ENCODE data around the gene FBXL14.

The FBXL14 gene

DNA sequence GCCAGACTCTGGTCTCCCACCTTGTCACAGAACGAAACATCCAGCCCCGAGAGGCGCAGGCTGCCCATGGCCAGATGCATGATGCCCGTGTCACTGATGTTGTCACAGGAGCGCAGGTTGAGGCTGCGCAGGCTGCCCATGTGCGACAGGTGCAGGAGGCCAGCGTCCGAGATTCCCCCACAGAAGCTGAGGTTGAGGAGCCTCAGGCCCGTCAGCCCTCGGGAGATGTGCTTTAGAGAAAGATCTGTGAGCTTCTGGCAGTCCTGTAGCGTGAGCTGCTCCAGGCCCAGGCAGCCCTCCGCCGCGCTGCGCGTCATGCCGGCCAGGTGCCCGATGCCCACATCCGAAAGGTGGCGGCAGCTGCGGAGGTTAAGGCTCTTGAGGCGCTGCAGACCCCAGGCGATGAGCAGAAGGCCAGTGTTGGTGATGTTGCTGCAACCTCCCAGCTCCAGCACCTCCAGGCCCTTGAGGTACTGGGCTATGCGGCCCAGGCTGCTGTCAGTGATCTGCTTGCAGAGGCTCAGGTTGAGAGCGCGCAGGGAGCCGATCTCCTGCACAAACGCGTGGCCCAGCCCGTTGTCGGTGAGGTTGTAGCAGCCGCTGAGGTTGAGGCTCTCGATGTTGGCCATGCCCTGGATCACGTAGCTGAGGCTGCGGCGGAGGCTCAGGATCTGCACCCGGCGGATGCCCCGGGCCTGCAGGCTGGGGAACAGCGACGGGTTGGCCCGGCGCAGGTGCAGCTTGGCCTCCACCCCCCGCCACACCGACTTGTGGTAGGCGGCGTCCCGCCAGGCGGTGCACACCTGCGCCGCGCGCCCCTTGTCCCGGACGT, 991 bp downstream of the FBXL14 start:
- peak; percentile 47 to 70 (median 64) for DNase-seq

DNA sequence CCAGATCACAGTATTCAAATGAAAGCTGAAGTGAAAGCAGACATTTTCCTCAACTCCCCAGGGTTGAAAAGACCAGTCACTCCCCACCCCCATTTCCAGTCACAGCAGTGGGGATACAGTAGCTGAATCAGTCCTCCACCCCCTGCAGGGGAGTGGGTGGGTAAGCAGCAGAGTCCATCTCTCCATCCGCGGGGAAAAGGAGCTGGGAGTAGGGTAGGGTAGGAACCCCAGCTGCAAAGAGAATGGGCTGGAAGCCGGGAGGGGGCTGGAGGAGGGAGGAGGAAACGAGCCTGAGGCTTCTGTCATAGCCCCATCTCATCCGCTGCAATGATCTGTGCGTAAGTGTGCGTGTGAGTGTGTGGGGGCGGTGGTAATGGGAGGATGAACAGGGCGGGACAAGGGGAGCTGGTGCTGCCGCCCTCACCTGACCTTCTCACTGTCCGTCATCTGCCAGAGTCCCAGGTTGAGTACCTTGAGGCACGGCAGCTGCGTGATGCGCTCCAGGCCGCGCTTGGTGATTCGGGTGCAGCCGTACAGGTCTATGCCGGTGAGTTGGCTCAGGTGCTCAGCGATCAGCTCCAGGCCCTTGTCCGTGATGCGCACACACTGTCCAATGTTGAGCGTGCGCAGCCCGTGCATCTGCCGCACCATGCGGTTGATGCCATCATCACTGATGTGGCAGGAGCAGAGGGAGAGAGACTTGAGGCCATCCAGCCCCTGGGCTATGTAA, 1.8 kb downstream of the FBXL14 start:
- DNase-seq: peak; percentile 23 to 66 (median 56)

DNA sequence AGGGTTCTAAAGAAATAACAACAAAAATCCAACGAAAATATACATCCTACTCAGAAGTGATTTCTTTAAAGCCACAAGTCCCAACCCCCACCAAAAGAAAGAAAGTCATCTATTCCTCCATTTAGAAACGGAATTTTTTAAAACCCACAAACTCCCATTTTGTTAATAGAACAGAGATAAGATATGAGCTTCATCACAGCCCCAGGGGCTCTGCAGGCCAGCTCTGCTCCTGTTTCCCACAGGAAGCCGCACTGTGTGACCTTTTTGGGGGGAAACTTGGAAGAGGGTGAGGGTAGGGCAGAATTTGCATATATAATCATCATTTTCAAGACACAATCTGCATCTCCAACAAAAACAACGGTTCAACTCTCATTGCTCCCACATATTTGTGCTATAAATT, 2.8 kb downstream of the FBXL14 start:
- DNase-seq: no peak

DNA sequence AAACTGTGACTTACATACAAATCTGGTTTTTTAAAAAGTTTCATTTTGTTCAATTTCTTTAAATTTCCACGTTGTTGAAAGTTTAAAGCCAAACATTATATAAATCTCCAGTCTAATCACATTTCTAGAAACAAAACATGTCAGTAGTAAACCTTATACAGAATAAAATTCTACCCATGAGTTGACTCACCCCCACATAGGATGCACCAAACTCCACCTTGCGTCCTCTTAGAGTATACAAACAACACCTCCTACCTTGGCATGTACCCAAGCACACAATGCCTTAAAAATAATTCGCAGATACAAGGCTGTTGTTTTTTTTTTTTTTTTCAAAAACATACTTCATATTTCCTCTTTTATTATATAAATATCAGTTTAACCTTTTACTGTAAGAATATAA, 3.3 kb downstream of the FBXL14 start:
- peak in 5 of 6 experiments; percentile 5 to 53 (median 30) for DNase-seq

DNA sequence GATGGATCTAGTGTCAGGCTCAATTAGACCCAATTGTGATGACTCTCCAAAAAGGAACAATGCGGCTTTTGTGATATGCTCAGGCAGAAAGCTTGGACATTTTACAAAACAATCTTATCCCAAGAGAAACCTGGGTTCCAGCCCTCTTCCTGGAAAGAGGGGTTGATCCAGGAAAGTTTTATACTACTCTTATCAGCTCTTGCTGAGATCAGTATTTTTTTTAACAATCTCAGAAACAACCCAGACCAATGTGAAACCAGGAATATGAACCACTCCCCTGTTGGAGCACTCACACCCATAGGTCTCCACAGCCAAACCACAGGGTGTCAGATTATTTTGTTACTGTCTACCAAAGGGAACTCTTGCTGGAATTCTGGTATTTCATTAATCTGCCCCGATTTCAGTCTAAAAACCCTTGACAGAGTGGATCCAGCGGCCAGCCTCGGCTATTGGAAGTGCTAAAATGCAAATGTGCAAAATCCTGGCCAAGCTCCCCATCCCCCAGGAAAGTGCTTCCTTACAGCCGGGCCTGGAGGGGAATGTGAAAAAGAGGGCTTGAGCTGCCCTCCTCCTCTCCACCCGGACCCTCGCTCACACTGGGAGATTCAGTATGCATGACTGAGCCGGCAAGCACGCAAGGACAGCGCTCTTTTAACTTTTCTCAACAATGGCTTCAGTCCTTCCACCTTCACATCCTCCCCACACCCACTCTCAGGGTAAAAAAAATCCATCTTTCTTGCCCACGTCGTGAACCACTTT, 4.0 kb downstream of the FBXL14 start:
- DNase-seq: no peak

DNA sequence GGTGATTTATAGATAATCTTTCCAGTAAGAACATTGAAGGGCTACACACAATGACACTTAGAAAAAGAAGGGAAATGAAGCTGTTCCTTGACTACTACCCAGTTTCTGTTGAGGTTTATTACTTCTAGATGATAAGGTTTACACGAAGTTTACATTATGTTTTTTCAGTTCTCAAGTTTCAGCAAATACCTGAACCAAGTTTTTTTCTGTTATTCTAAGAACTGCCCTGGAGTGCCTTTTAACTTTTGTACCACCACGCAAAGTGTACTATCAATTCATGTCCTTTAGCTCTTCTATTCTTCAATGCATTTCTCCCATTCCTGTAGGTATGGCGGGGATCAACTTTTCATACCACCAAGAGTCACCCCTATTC, 5.8 kb downstream of the FBXL14 start:
- DNase-seq: no peak

DNA sequence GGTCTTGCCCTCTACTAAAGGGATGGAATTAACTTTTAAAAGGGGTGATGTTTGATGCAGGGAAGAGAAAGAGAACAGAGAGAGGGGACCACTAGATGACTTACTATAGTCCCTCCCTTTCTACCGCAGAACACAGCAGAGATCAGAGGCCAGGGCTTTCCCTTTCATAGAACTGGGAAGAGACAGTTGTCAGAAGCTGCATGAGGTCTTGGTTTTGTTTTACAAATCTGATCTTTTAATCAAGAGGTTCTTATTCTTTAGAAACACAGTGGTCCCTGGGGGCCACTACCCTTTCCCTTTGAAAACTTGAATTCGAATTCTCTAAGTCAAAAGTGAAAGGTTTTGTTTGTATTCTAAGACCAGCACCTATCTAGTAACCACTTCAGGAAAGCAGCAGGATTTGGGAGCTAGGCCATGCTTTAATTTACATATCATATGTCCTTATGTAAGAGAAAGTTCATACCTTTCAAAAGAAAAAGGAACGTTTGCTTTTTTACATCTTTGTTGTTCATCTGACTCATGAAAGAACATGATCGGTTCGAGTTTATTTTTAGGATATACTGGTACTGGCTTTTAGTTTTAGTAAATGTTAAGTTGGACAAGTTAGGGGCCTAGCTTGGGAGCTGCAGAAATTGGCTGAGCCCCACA, 6.3 kb downstream of the FBXL14 start:
- peak in 3 of 6 experiments; percentile 5 to 24 (median 8) for DNase-seq

DNA sequence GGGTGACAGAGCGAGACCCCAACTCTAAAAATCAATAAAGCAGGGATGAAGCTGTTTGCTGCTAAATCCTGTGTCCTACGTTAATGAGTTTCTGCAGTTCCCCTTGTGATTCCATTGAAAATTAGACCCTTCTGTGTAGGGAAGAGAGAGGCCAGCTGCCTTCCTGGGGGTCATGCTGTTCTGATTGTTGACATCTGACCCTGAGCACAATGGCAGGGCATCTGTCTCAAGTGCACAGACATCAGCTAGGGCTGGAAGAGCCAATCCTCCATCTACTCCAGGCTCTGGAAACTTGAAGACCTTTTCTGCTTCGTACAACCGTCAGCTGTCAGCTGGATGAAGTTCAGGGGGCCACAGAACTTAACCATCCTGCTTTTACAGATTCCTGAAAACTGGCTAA, 10.1 kb downstream of the FBXL14 start:
- DNase-seq: no peak

DNA sequence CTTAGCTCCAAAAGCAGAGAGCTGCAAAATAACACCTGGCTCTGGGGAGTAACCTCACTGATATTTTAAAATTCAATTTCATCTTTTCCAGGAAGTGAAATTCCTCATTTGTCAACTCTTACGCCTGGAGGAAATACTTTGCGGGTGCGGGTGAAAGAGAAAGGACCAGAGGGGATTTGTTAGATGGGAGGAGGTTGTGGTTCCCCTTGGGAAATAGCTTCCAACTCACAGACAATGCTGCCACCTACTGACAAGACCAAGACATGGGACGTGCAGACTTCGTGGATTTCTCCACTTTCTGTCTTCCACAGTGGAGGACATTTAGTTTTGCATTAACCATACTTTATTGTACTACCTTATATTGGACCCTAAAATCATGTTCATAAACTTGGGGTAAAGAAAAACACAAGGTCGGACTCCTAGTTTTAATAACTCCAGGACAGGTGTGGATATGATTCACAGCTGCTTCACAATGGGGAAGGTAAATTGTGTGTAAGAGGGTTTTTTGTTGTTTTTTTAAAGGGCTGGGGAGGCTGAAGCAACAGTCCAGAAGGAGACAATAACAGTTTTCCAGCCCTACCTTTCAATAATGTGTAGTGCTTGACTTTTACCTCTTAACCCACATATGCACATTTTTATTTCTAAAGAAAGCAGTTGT, 10.8 kb downstream of the FBXL14 start:
- peak; percentile 16 to 74 (median 61) for DNase-seq

DNA sequence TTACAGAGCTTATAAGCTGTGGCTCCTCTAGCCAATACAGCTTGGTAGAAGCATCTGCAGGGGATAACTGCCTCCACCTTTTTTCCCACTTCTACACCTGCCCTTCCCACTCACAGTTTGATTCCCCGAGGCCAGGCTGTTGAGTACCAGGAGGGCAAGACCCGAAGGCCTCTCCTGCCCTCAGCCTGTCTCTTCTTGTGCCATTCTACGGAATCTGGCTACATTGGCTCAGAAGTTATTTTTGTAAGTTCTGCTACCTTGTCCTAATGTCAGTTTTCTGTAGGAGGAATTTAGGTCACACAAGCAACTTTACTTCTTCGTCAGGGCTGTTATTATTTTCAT, 11.7 kb downstream of the FBXL14 start:
- DNase-seq: no peak

DNA sequence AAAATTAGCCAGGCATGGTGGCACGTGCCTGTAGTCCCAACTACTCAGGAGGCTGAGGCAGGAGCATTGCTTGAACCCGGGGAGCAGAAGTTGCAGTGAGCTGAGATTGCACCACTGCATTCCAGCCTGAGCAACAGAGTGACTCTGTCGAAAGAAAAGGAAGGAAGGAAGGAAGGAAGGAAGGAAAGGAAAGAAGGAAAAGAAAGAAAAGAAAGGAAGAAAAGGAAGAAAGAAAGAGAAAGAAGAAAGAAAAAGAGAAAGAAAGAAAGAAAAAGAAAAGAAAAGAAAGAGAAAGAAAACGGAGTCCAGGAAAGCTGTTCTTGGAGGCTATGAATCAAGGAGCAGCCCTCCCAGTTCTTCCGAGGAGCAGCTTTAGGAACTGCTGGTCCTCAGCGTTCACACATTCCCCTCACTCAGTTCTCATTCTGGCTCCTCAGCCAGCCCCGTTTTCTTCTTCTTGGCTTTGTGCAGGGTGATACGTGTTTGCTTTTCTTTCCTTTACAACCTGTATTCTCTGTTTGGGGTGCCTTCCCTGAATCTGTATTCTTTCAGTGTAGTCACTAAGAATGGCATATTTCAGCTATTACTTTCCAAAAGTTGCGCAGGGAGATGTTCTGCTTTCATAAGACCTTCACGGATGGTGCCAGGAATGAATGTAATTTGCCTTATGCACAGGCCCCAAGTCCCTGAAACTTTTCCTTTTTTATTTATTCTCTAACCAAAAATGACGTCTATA, 12.2 kb downstream of the FBXL14 start:
- DNase-seq: no peak

DNA sequence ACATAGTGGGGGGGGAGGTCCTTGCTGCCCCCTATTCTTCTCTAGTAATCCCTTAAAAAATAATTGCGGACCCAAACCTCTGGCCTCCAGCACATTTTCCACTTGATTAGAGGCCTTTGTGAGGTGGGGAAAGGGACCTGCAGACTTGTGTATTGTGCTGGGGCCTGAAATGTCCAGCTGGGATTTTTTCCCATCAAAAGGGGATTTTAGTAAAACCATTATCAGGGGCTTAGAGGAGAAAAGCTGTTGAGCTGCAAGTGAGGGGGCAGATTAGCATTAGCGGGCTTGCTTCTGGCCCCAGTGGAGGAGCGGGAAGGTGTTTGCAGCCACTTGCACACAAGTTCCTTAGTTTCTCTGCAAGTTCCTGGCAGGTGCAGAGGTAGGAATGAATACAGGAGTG, 13.9 kb downstream of the FBXL14 start:
- no peak for DNase-seq

DNA sequence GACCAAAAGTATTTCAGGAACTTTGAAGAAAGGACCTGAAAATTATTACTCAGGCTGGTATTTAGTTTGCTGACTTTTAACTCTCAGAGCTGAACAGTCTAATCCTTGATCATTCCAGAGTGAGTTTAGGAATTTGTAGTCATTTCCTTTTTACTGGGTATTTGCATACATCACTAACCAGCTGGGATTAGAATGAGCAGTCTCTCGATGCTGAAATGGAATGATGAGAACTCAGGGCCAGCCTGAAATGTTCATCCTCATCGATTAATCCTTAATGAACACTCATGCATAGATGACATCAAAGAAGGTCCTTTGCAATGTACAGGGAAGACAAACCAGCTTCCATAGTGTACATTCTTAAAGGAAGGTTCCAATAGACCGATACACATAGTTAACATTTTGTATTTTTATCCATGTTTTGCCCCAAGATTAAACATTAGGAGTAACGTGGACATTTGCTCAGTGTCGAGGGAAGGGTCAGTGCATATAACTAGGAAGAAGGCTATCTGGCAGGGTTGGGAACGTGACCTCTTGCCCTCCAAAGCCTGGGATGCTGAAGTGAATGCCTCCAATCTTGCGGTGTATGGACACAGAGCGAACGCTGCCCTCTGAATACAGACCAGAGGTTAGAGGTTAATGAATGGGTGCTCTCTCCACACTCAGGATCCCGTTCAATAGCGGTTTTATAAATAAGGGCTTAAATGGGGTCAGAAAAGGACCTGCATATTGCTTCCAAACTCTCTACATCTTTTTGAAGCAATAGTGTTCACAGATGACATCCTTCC, 14.5 kb downstream of the FBXL14 start:
- DNase-seq: no peak

DNA sequence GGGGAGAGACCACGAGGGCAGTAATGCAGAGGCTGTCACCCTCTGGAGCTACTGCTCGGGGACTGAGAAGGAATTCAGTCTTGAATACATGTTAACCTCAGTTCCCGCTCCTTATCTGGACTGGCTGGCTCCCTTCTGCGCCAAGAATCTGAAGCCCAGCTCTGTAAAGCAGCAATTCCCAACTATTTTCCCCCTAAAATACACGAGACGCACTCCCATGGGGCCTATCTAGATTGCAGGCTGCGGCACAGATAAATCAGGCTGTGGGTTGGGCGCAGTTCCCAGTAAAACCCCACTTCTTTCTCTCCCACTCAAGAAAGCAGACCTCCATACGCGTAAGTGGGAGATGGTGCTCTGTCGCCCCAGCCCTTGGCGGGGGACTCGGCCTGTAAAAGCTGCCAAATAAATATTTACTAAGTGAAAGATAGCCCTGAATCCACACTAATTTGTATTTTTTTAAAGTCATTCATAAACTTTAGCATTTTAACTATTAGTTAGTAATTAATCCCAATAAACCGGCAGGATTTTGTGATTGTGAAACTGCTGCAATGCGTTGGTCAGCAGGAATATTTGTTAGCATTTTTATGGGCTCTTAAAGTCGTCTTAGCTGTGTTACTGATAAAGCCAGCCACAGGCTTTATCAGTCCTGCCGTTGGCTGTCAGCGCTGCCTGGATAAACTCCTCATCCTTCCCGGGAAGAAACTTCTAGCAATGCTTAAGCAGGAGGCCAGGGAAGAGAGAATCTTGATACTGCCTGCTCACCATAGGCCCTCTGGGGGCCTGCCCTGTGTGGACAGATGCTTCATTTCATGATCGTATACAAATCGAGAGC, 17.8 kb downstream of the FBXL14 start:
- no peak for DNase-seq

DNA sequence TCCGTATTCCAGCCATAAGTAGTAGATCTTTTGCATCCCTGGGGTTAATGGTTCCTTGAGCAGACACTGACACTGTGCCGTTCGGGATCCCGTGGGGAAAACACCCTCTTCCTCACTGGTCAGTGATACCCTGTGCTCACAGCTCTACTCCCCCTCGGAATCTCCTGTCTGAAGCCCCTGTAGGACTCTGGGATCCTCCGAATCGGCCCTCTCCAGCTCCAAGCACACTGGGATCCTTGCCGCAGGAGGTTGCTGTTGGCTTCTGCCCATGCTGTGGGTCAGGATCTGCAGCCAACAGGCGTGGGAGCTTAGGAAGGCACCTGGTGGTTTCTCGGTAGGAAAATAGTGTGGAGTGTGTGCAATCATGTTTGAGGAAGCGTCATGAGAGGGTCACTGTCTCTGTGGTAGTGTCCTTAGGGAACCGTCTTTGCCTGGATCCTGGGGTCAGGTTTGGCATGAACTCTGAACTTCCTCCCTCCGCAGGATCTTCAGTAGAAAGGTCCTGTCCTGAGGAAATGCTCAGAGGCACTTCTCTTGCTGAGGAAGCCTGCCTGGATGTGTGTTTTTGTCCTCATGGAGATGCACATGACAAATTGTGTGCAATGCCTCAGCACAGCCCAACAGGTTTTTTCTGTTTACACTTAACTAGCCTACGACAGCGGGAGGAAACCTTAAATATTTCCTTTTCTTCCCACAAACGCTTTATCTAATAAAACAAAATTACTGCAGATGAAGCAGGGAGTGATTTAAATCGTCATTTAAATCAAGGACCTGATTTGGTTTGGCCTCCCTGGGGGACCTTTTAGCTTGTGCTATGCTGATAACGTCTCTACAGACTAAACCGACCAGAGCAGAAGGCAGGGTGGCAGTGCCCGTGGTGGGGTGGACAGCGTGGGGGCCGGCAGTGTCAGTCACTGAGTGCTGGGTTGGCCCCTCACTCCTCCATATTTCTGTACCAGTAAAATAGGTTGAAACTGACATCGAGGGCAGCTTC, 18.7 kb downstream of the FBXL14 start:
- no peak for DNase-seq

DNA sequence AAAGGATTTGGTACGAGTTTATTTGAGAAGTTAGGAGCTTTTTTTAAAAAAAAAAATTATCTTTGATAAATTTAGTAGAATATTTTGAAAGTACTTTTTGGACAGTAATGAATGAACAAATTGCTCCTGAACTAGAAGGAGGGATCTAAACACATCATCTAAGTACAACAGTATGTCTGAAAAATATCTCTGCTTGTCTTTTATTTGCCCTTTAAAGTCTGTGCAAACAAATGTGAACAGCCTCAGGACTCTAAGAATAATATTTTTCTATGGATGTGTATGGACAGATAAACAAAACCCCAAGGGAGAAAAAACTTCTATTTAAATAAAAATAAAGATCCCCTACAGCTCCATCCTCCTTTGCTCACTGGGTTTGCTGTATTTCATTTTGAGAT, 19.5 kb downstream of the FBXL14 start:
- no peak for DNase-seq

DNA sequence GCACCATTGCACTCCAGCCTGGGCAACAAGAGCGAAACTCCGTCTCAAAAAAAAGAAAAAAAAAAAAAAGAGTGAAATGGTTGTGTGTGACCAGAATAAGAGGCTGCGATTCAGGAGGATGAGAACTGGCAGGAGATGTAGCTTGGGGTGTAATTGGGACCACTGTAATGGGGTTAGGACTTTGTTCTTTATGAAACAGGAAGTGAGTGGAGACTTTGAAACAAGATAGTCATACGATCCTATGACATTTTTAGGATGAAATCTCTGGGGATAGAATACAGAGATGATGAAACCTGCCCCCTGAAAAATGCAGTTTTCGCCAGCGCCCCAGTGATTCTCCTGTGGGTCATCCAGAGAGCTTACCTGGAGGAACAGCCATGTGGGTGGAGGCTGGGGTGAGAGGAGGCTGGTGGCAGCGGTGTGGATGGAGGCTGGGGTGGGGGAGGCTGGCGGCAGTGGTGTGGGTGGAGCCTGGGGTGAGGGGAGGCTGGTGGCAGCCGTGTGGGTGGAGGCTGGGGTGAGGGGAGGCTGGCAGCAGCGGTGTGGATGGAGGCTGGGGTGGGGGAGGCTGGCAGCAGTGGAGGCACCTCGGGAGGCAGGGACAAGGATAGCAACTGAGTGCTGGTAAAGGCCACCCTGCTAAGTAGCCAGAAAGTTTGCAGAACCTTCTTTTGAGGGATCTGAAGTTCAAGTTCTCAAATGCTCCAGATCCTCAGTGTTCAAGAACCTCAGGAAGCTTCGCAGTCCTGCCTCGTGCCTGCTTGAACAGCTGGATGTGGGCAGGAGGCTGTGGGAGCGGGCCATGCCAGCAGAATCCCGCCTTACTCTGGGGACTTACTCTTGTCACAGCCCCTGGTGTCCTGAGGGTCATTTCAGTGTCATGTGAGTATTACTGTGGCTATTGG, 20.2 kb downstream of the FBXL14 start:
- DNase-seq: no peak

DNA sequence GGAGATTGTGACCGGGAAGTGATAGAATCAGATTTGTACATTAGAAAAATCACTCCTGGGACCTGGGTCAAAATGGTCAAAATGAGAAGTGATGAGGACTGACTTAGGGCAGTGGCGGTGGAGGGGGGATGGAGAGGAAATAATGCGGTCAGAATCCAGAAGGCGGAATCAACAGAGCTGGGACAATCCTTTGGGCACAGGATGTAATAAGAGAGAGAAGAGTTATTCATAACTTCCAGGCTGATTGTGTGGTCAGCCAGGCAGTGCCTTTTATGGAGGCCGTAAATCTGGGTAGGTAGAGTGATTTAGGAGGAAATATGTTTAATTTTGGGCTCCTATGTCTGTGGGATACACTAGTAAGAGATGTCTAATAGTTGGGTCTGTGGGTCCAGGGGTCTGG, 21.6 kb downstream of the FBXL14 start:
- no peak for DNase-seq
